Right atrium auricular region (tissue), 2 donors: ENCODE results near the gene SLC24A1. TPM values are rescaled to one million over a fixed set of nuclear protein-coding genes. Genes with fewer than 3 reads are reported as not detected.
"Not testable (repeated sequence)": the region's sequence is repeated elsewhere in the genome, so short reads cannot be mapped to it uniquely, and the experiment has no call there.

Experiments
- DNase-seq: peaks from one replicate; pipeline ENCODE4 v3.0.0-alpha.2; 2019; ENCODE audit warnings: low spot score
- H3K27ac ChIP-seq, 2 donors: fragments of 200-600 bp; sonication (generic); 1 replicate in 1 of 2; 2 replicates in 1 of 2; pipeline ENCODE4 v1.5.1; 2016 to 2019
- H3K27me3 ChIP-seq, 2 donors: fragments of 200-600 bp; sonication (generic); one replicate each; pipeline versions ENCODE4 v1.5.1 to v1.6.0; 2017 to 2019
- H3K36me3 ChIP-seq: fragments of 200-600 bp; sonication (generic); one replicate; pipeline ENCODE4 v1.5.1; 2016
- H3K4me1 ChIP-seq, 2 donors: fragments of 200-600 bp; sonication (generic); one replicate each; pipeline versions ENCODE4 v1.5.1 to v1.6.0; 2017 to 2019
- H3K4me3 ChIP-seq, 2 donors: fragments of 200-600 bp; sonication (generic); 1 replicate in 1 of 2; 2 replicates in 1 of 2; pipeline ENCODE4 v1.5.1; 2017 to 2019; ENCODE audit warnings: mild to moderate bottlenecking in 1 of 2, moderate library complexity in 1 of 2
- H3K9me3 ChIP-seq, 2 donors: fragments of 200-600 bp; sonication (generic); one replicate each; pipeline ENCODE4 v1.5.1; 2019
- CTCF ChIP-seq, 2 donors: fragments of 200-600 bp; sonication (generic); IDR thresholded peaks; one replicate each; pipeline ENCODE4 v1.5.1; 2019; ENCODE audit warnings: antibody characterized with exemption in 2 of 2
- total RNA-seq, 2 donors: library from RNA; depleted of rRNA; stranded (reverse); fragments of >200 nt; gene quantifications; one replicate each; pipeline ENCODE4 v1.1.0, GENCODE V29; 2016

Gene SLC24A1
- total RNA-seq, 2 donors from 2014 or later, result 1.9 to 2.8 TPM

GRCh38 chr15:65610871-65611718, 10.6 kb upstream of the SLC24A1 start, which contains the start of gene INTS14:
Gene INTS14 (minus strand): TSS chr15:65611131. CDS start chr15:65607380, 3,751 bp downstream.
- peak within 1 kb of the TSS; percentile 89 to 96 for H3K4me3 ChIP-seq
- H3K27me3 ChIP-seq, result no peaks in the 10 kb centered on the region
- H3K9me3 ChIP-seq, result no peaks in the 10 kb centered on the region
- peaks cover 0 to 31% of the 10 kb centered on the region in 2 donors for H3K4me1 ChIP-seq
- peak; percentile 96 for DNase-seq
- peak within 1 kb of the TSS; percentile 97 to 98 for H3K27ac ChIP-seq
- H3K36me3 ChIP-seq, result no peaks in the 10 kb centered on the region
- peak; percentile 67 to 86 for TF ChIP-seq CTCF (IDR thresholded peaks at IDR 0.05)

GRCh38 chr15:65611888-65612615, 9.7 kb upstream of the SLC24A1 start:
- no peak for TF ChIP-seq CTCF (IDR thresholded peaks at IDR 0.05)
- no peaks in the 10 kb centered on the region for H3K36me3 ChIP-seq
- H3K27me3 ChIP-seq, result no peaks in the 10 kb centered on the region
- no peaks in the 10 kb centered on the region for H3K9me3 ChIP-seq
- DNase-seq, result no peak
- peak overlapping the region; percentile 89 to 96 for H3K4me3 ChIP-seq
- peak overlapping the region; percentile 97 to 98 for H3K27ac ChIP-seq
- H3K4me1 ChIP-seq, result peaks cover 0 to 31% of the 10 kb centered on the region in 2 donors

GRCh38 chr15:65612616-65612946, 9.2 kb upstream of the SLC24A1 start:
- no peaks in the 10 kb centered on the region for H3K27me3 ChIP-seq
- no peak for TF ChIP-seq CTCF (IDR thresholded peaks at IDR 0.05)
- no peaks in the 10 kb centered on the region for H3K36me3 ChIP-seq
- H3K4me1 ChIP-seq, result peaks cover 0 to 31% of the 10 kb centered on the region in 2 donors
- no peak overlapping the region for H3K4me3 ChIP-seq
- H3K9me3 ChIP-seq, result no peaks in the 10 kb centered on the region
- DNase-seq, result no peak
- H3K27ac ChIP-seq, result no peak overlapping the region

GRCh38 chr15:65612949-65613744, 8.6 kb upstream of the SLC24A1 start:
- Histone ChIP-seq H3K27me3 (no peaks in the 10 kb centered on the region), H3K4me1 (peaks cover 0 to 31% of the 10 kb centered on the region in 2 donors), H3K4me3 (no peak overlapping the region), H3K36me3 (no peaks in the 10 kb centered on the region), H3K9me3 (no peaks in the 10 kb centered on the region), H3K27ac (no peak overlapping the region)
- no peak for DNase-seq
- no peak for TF ChIP-seq CTCF (IDR thresholded peaks at IDR 0.05)

GRCh38 chr15:65615887-65616286, 5.9 kb upstream of the SLC24A1 start:
- peaks cover 0 to 11% of the 10 kb centered on the region in 2 donors for H3K4me1 ChIP-seq
- not testable (repeated sequence) for H3K9me3 ChIP-seq

More at GRCh38 chr15:65615887-65616286, 5.9 kb upstream of the SLC24A1 start:
- not testable (repeated sequence) for H3K27me3 ChIP-seq, H3K27ac ChIP-seq, H3K4me3 ChIP-seq, H3K36me3 ChIP-seq, DNase-seq
